ENCODE measurements around the gene ATP6AP2.
"Not testable (repeated sequence)": the region's sequence is repeated elsewhere in the genome, so short reads cannot be mapped to it uniquely, and the experiment has no call there.

The ATP6AP2 gene

GRCh38 chrX:40564447-40564846 lies 16.3 kb upstream of the ATP6AP2 start:
- Histone ChIP-seq H3K36me3 (no peaks in the 10 kb centered on the region), H3K4me1 (ENCODE audit: control insufficient read depth in 1 of 2, insufficient read depth in 1 of 2, low read depth in 1 of 2, low read length in 1 of 2) (no peaks in the 10 kb centered on the region), H3K27me3 (no peaks in the 10 kb centered on the region), H3K27ac (no peak overlapping the region), H3K4me3 (ENCODE audit: low read depth in 1 of 2, low read length in 1 of 2) (no peak overlapping the region), H3K9me3 (no peaks in the 10 kb centered on the region)
- TF ChIP-seq CTCF (IDR thresholded peaks at IDR 0.05): no peak

- peak overlapping the region; percentile 49 to 56 for H3K4me3 ChIP-seq (ENCODE audit: low read depth in 1 of 2, low read length in 1 of 2)
- H3K9me3 ChIP-seq: no peaks in the 10 kb centered on the region
- H3K27ac ChIP-seq: peak overlapping the region; percentile 89
- H3K27me3 ChIP-seq: no peaks in the 10 kb centered on the region
- no peaks in the 10 kb centered on the region for H3K36me3 ChIP-seq
- H3K4me1 ChIP-seq (ENCODE audit: control insufficient read depth in 1 of 2, insufficient read depth in 1 of 2, low read depth in 1 of 2, low read length in 1 of 2): peaks cover 22 to 23% of the 10 kb centered on the region in 2 experiments
- TF ChIP-seq CTCF (IDR thresholded peaks at IDR 0.05): no peak
Measured at GRCh38 chrX:40570346-40571093, 10.2 kb upstream of the ATP6AP2 start.

- Histone ChIP-seq H3K4me3 (ENCODE audit: low read depth in 1 of 2, low read length in 1 of 2) (peak overlapping the region; percentile 49 to 56), H3K4me1 (ENCODE audit: control insufficient read depth in 1 of 2, insufficient read depth in 1 of 2, low read depth in 1 of 2, low read length in 1 of 2) (peaks cover 25 to 26% of the 10 kb centered on the region in 2 experiments), H3K27ac (peak overlapping the region; percentile 89)
- not testable (repeated sequence) for H3K9me3 ChIP-seq, H3K27me3 ChIP-seq, H3K36me3 ChIP-seq
Measured at GRCh38 chrX:40571164-40571563, 9.6 kb upstream of the ATP6AP2 start.

GRCh38 chrX:40571600-40571999 lies 9.2 kb upstream of the ATP6AP2 start:
- Histone ChIP-seq H3K4me3 (ENCODE audit: low read depth in 1 of 2, low read length in 1 of 2) (peak overlapping the region in 1 of 2 experiments; percentile 56), H3K27ac (peak overlapping the region; percentile 89), H3K36me3 (no peaks in the 10 kb centered on the region), H3K9me3 (no peaks in the 10 kb centered on the region), H3K27me3 (no peaks in the 10 kb centered on the region), H3K4me1 (ENCODE audit: control insufficient read depth in 1 of 2, insufficient read depth in 1 of 2, low read depth in 1 of 2, low read length in 1 of 2) (peaks cover 29 to 31% of the 10 kb centered on the region in 2 experiments)
- TF ChIP-seq CTCF (IDR thresholded peaks at IDR 0.05): no peak

GRCh38 chrX:40573763-40574162 lies 7.0 kb upstream of the ATP6AP2 start:
- no peaks in the 10 kb centered on the region for H3K27me3 ChIP-seq
- peak; percentile 53 for TF ChIP-seq CTCF (IDR thresholded peaks at IDR 0.05)
- no peaks in the 10 kb centered on the region for H3K9me3 ChIP-seq
- H3K36me3 ChIP-seq: no peaks in the 10 kb centered on the region
- H3K4me1 ChIP-seq (ENCODE audit: control insufficient read depth in 1 of 2, insufficient read depth in 1 of 2, low read depth in 1 of 2, low read length in 1 of 2): peaks cover 48 to 52% of the 10 kb centered on the region in 2 experiments
- no peak overlapping the region for H3K27ac ChIP-seq
- H3K4me3 ChIP-seq (ENCODE audit: low read depth in 1 of 2, low read length in 1 of 2): no peak overlapping the region

- peaks cover 54 to 62% of the 10 kb centered on the region in 2 experiments for H3K4me1 ChIP-seq (ENCODE audit: control insufficient read depth in 1 of 2, insufficient read depth in 1 of 2, low read depth in 1 of 2, low read length in 1 of 2)
- H3K27me3 ChIP-seq; H3K9me3 ChIP-seq; H3K27ac ChIP-seq; H3K36me3 ChIP-seq; H3K4me3 ChIP-seq (ENCODE audit: low read depth in 1 of 2, low read length in 1 of 2): not testable (repeated sequence)
Measured at GRCh38 chrX:40575411-40575810, 5.4 kb upstream of the ATP6AP2 start.
